ENCODE measurements around the gene HSPB6.

GRCh38 chr19:35723671-35724070 is 33.2 kb downstream of the HSPB6 start:
- TF ChIP-seq CTCF (IDR thresholded peaks at IDR 0.05 in 2 of 3, conservative IDR thresholded peaks at IDR 0.05 in 1 of 3; ENCODE audit: borderline replicate concordance in 1 of 3, insufficient read depth in 1 of 3, low read depth in 2 of 3, low read length in 2 of 3), result no peak
- no peak for TF ChIP-seq RAD21 (IDR thresholded peaks at IDR 0.05; ENCODE audit: low read depth)
- no peak for TF ChIP-seq EZH2 (IDR thresholded peaks at IDR 0.05)
- TF ChIP-seq POLR2A (IDR thresholded peaks at IDR 0.05; ENCODE audit: borderline replicate concordance, extremely low read depth, insufficient read depth, insufficient read length), result no peak
- no peak for TF ChIP-seq TCF7L2 (IDR thresholded peaks at IDR 0.05; ENCODE audit: borderline replicate concordance, extremely low read depth, insufficient read depth, insufficient read length)
- TF ChIP-seq JUND (IDR thresholded peaks at IDR 0.05), result no peak
- TF ChIP-seq ZNF274 (IDR thresholded peaks at IDR 0.05; ENCODE audit: low read depth, low read length), result no peak
- no peak for TF ChIP-seq ZFX (IDR thresholded peaks at IDR 0.05)
- TF ChIP-seq POLR2AphosphoS5 (IDR thresholded peaks at IDR 0.05; ENCODE audit: low read depth, low read length), result no peak
- no peak for TF ChIP-seq FOSL1 (IDR thresholded peaks at IDR 0.05; ENCODE audit: low read depth)
- no peak for TF ChIP-seq REST (IDR thresholded peaks at IDR 0.05; ENCODE audit: low read depth)
- TF ChIP-seq ZBTB33 (IDR thresholded peaks at IDR 0.05; ENCODE audit: extremely low read depth, insufficient replicate concordance, low read length), result no peak
